ENCODE data around the gene VEZF1. TPM values are rescaled to one million over a fixed set of nuclear protein-coding genes. Genes with fewer than 3 reads are reported as not detected.

Gene VEZF1
- total and polyA plus RNA-seq, 2 of the 4 experiments (the other 2 are of a cell fraction): 21.1 to 42.1 TPM

- ChIA-PET CTCF (interaction anchor here (0.6 to 1.2 kb wide), 4 partner anchors 30 to 96 kb away, joined by 3 to 5 read pairs (median 4); no protein-coding TSS in a partner anchor), POLR2A (ENCODE audit: unreplicated experiment) (interaction anchor here (0.9 kb wide), 1 partner anchor 30 kb away, joined by 3 read pairs; no protein-coding TSS in a partner anchor)
- H3K27me3 ChIP-seq (ENCODE audit: control insufficient read depth, insufficient read depth, low read length): no peaks in the 10 kb centered on the region
- no peak overlapping the region for H3K4me2 ChIP-seq (ENCODE audit: low read depth, low read length)
- peak overlapping the region; percentile 68; the same call in 1 of the 2 replicates for H4K91ac ChIP-seq (ENCODE audit: insufficient read depth, low read depth, low read length)
- no peak overlapping the region for H3K27ac ChIP-seq (ENCODE audit: insufficient read depth, low read length)
- H4K8ac ChIP-seq (ENCODE audit: low read depth in 2 of 2, low read length in 2 of 2): peak overlapping the region in 1 of 2 experiments; percentile 82; a peak in 1 of 4 replicates
- peak overlapping the region; percentile 68; the same call in 1 of the 2 replicates for H2BK120ac ChIP-seq (ENCODE audit: low read depth, low read length)
- no peaks in the 10 kb centered on the region for H3K9me3 ChIP-seq (ENCODE audit: control insufficient read depth, insufficient read depth, low read length)
- ATAC-seq (ENCODE audit: low read depth) (no peak), DNase-seq (no peak)
- H3K56ac ChIP-seq (ENCODE audit: extremely low read depth, insufficient read depth, low read length): no peak overlapping the region
- H2AFZ ChIP-seq (replicated peaks; ENCODE audit: low read length, poor library complexity): no peak overlapping the region
- peak overlapping the region; percentile 70 for H2AK9ac ChIP-seq (replicated peaks; ENCODE audit: low read depth, low read length, poor library complexity)
- H3K79me1 ChIP-seq (ENCODE audit: low read depth in 1 of 2, low read length in 2 of 2): peaks cover 23 to 59% of the 10 kb centered on the region in 2 experiments
- dilution Hi-C loops (cut with HindIII; ENCODE audit: low sequenced_read_pairs, unreplicated experiment): no loop called here
- H3K9me1 ChIP-seq (ENCODE audit: insufficient read depth, low read length): peaks cover 31% of the 10 kb centered on the region
- intact Hi-C loops (cut with micrococcal nuclease): no loop called here
- in situ Hi-C loops (cut with MboI; ENCODE audit: low sequenced_read_pairs): no loop called here
- H3K18ac ChIP-seq (ENCODE audit: low read depth, low read length): no peak overlapping the region
- H2AK5ac ChIP-seq (ENCODE audit: low read depth, low read length): peak overlapping the region; percentile 85
- H4K20me1 ChIP-seq (ENCODE audit: insufficient read depth, low read length): 0 out of 2 replicates have a peak, but pooled peaks cover 3% of the 10 kb centered on the region
- peak overlapping the region; percentile 96; the same call in 1 of the 2 replicates for H3K14ac ChIP-seq (replicated peaks; ENCODE audit: low read depth, low read length)
- peak overlapping the region; percentile 92 for H3K23ac ChIP-seq (ENCODE audit: low read depth, low read length)
- H3K4me3 ChIP-seq (ENCODE audit: insufficient read depth, low read depth, low read length): no peak overlapping the region
- peak overlapping the region; percentile 83 for H2BK20ac ChIP-seq (ENCODE audit: low read depth, low read length)
- H3K36me3 ChIP-seq (ENCODE audit: control insufficient read depth, insufficient read depth, low read length): no peaks in the 10 kb centered on the region
- H3K9ac ChIP-seq (ENCODE audit: low read depth, low read length): no peak overlapping the region
- H2BK5ac ChIP-seq (ENCODE audit: low read depth, low read length, poor library complexity, severe bottlenecking): no peak overlapping the region
- H2BK15ac ChIP-seq (ENCODE audit: low read depth, low read length): peak overlapping the region; percentile 54; the same call in 1 of the 3 replicates
- H3K4ac ChIP-seq (ENCODE audit: low read depth, low read length): peak overlapping the region; percentile 92
- WGBS, 2 experiments (ENCODE audit: extremely low coverage in 2 of 2, insufficient read length in 1 of 2): no CpG with 5 or more reads among the region's 1 CpG
- H4K5ac ChIP-seq (ENCODE audit: low read depth, low read length): no peak overlapping the region
- peaks cover 37% of the 10 kb centered on the region for H3K4me1 ChIP-seq (ENCODE audit: control insufficient read depth, insufficient read depth, low read length)
- BruUV-seq (replicated peaks): no TSS peak
- TF ChIP-seq NFE2L2 (IDR thresholded peaks at IDR 0.05; ENCODE audit: low read depth, low read length) (no peak), MAFK (IDR thresholded peaks at IDR 0.05; ENCODE audit: low read depth, low read length) (no peak), CHD1 (IDR thresholded peaks at IDR 0.05; ENCODE audit: low read depth, low read length) (no peak), CTCF (conservative IDR thresholded peaks at IDR 0.05; ENCODE audit: low read depth, low read length) (no peak), SMC3 (IDR thresholded peaks at IDR 0.05; ENCODE audit: low read depth, low read length) (no peak), BHLHE40 (IDR thresholded peaks at IDR 0.05; ENCODE audit: low read depth, low read length) (no peak), RFX5 (IDR thresholded peaks at IDR 0.05; ENCODE audit: low read depth, low read length) (no peak), USF2 (IDR thresholded peaks at IDR 0.05; ENCODE audit: low read depth, low read length) (no peak), MXI1 (IDR thresholded peaks at IDR 0.05; ENCODE audit: borderline replicate concordance, low read depth, low read length) (no peak)
- TF ChIP-seq, protein P1, sequence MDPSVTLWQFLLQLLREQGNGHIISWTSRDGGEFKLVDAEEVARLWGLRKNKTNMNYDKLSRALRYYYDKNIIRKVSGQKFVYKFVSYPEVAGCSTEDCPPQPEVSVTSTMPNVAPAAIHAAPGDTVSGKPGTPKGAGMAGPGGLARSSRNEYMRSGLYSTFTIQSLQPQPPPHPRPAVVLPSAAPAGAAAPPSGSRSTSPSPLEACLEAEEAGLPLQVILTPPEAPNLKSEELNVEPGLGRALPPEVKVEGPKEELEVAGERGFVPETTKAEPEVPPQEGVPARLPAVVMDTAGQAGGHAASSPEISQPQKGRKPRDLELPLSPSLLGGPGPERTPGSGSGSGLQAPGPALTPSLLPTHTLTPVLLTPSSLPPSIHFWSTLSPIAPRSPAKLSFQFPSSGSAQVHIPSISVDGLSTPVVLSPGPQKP (IDR thresholded peaks at IDR 0.05; ENCODE audit: borderline replicate concordance, low read depth, low read length): no peak
These were observed 34.8 kb downstream of the VEZF1 start for GRCh38 chr17:57953219-57953618.
